HG02981 (cell line): Measurements from ENCODE around the gene HCFC1R1.

Source experiments
- ATAC-seq: cut with Tn5 transposase; IDR thresholded peaks from one replicate; pipeline ENCODE4 v1.9.1; 2021; ENCODE audit warnings: mild to moderate bottlenecking, moderate library complexity; ENCODE audit not compliant: unreplicated experiment

The HCFC1R1 gene

GRCh38 chr16:3020247-3020603, 3.5 kb downstream of the HCFC1R1 start, which contains the start of gene TNFRSF12A:
Gene TNFRSF12A (plus strand): TSS chr16:3020368. CDS start chr16:3020398, 30 bp downstream.
- ATAC-seq, result no peak

- no peak for ATAC-seq
Observed at GRCh38 chr16:3019594-3020246, 4.0 kb downstream of the HCFC1R1 start.

GRCh38 chr16:3017794-3018506, 5.8 kb downstream of the HCFC1R1 start, which contains the start of gene CLDN6:
Gene CLDN6 (minus strand): TSS chr16:3018183. CDS start chr16:3016021, 2,162 bp downstream.
- ATAC-seq, result no peak

DNA sequence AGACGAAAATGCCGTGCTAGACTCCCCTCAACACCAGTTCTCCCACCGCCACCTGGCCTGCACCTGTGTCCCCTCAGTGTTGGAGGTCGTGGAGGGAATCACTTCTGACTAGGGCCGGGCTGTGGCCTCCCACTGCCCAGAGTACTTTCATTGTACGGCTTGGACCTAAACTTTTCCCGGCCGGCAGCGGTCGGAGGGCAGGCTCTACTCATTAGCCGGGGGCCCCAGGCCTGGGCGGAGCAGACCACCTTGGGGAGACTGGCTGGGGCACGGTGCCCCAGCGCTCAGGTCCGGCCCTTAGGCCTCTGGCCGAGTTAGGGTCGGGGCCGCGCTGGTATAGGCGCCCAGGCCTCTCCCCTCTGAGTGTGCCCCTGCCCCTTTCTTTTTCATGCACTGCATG, 6.4 kb downstream of the HCFC1R1 start:
- ATAC-seq, result no peak

DNA sequence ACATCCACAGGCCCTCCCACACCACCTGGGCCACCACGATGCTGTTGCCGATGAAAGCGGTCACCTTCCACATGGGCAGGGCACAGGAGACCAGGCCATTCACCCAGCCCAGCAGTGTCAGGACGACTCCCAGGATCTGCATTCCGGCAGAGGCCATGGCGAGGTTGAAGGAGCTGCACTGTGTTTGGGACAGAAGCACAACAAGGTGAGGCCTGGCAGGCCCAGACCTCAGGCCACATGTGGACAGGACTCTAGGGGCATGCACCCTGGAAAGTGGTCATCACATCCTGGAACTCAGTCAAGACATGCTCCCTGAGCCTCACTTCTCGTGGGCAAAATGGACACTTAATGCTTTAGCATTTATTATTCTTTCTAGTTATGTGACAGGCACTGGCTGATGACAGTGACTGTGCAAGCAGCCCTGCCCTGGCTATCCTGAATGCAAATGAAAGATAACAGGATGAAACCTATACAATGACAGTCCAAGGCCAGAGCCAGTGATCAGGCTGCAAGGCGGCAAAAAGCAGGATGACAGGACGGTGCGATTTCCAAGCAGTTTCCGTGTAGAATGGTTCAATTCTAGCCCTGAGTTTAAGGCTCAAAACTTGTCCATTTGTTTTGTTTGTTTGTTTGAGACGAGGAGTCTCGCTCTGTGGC, 7.7 kb downstream of the HCFC1R1 start:
- ATAC-seq, result no peak

DNA sequence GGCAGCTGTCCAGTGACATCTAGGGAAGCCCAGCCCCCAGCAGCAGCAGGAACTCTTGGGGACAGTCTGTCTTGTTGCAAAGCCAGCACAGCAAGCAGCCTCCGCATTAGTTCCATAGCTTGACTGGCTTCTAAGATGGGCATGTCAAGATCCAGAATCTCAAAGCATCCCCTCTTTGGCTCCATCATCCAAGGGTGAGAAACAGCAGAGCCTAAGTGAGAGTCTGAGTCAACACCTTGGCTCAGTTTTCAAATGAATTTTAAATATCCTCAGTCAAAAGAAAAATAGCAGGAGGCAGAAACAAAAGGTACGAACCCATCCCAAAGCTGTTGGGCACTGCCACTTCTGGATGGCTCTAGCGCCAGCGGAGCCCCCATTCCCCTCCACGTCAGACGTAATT, 8.8 kb downstream of the HCFC1R1 start:
- ATAC-seq, result no peak

DNA sequence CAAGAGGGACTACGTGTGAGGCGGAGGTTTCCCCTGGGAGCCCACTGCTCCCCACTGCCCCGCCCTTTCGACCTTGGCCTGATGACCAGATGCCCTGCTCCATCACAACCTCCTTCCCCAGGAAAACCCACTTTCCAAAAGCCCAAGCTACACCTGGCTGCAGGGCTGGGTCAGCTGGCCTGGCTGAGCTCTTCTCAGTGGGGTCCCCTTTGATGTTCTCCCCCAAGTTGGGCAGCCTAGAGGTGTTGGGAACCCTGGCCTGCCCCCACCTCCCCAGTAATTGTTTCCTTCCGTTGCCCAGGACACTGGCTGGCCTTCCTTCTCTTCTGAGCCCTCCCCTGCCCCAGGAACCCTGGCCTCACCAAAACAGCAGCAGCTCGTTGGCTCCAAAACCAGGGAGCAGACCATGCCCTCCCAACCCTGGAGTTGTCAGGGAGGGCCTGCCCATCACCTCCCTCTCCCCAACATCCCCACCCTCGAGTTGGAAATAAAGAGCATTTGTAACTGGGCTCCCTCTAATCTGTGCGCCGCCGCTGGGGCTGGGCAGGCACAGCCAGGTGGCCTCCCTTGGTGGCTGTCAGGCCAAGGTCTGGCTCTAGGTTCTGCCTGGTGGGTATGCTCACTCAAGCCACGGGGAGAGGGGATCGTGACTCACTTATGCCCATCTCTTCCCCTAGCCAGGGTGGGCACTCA, 9.6 kb downstream of the HCFC1R1 start:
- no peak for ATAC-seq

- ATAC-seq, result no peak
Observed at GRCh38 chr16:3013491-3013951, 10.2 kb downstream of the HCFC1R1 start.

DNA sequence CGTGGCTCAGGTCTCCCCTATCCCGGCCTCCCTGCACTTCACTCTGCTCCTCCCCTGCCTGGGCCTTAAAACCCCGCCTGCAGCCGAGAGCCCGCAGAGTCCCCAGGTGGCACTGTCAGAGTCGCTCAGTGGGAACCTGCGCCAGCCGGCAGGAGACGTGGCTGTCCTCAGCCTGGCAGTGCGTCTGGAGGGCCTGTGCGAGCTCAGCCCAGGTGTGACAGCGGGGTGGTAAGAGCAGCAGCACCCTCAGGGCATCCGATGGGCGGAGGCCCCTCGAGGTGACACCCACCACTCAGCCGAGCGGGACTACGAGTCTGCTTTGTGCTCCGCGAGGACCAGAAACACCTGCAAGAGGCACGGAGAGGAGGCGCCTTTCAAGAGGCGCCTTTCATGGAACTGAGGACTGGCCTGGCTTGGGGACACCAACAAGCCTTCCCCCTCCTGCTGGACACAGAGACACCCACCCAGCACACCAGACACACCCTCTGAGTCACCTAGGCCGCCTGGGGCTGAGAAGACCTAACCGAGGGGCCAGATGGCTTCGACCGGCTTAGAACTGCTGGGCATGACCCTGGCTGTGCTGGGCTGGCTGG, 10.8 kb downstream of the HCFC1R1 start, which contains the start of gene CLDN9:
Gene CLDN9, plus strand, starts transcription at position 96 of the 593 bp plus-strand sequence. Its CDS starts 440 bp downstream, at position 536.
- ATAC-seq, result no peak

DNA sequence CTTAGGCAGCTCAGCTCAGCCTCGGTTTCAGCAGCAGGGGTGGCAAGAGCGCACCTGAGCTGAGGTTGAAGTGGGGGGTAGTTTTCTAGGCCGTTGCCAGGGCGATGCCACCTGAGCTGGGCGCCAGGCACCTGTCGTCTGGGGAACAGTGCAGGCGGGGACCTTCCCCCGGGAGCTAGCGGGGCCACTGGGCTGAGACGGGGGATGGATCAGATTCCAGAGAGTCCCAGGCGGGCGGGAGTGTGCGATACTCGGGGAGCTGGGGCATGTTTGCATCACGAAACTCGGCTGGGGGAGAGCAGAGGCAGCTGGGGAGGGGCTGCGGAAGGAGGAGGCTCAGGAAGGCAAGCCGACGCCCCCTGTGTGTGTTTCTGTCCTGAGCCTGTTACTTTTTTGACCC, 11.5 kb downstream of the HCFC1R1 start:
- ATAC-seq, result no peak

DNA sequence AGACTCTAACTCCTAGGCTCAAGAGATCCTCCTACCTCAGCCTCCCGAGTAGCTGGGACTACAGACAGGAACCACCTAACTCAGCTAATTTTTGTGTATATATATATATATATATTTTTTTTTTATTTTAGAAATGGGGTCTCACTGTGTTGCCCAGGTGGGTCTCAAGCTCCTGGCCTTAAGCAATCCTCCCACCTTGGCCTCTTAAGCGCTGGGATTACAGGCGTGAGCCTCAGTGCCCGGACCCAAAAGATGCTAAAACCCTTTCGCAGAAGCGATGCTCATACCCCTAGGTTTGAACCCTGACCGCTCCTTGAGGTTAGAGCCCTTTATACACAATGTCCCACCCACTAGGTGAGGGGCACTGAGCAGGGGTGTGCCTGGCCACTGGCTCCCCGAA, 13.2 kb downstream of the HCFC1R1 start:
- ATAC-seq, result no peak

DNA sequence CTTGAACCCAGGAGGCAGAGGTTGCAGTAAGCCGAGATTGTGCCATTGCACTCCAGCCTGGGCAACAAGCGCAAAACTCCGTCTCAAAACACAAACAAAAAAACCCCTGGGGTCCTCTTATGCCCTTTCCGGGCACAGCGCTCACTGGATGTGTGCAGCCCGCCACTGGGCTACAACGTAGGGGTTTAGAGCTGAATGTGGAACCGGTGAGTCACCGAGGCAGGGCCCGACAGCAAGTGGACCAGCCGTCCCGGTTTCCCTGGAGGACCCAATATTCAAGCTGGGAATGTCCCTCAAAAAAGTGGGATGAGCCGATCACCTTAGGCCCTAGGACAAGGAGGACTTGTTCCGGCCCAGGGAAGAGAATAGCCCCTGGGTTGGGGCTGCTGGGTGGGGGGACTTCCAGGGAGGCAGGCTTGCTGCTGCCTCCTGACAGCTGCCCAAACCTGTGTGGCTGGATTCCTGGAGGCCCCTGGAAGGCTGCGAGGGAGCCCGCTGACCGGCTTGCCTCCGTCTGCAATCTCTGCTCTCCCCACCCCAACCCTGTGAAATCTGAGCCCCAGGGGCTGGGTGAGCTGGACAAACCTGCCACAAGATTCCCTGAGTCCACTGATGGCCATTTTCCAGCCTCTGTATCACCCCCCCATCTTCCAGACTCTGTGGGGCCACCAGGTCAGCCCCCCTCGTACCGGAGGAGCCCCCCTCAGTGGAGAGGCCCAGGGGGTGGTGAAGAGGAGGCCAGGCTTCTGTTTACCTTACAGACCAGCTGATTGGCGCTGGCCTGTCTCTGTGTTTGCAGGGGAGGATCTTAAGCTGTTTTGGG, 14.0 kb downstream of the HCFC1R1 start:
- ATAC-seq, result no peak

DNA sequence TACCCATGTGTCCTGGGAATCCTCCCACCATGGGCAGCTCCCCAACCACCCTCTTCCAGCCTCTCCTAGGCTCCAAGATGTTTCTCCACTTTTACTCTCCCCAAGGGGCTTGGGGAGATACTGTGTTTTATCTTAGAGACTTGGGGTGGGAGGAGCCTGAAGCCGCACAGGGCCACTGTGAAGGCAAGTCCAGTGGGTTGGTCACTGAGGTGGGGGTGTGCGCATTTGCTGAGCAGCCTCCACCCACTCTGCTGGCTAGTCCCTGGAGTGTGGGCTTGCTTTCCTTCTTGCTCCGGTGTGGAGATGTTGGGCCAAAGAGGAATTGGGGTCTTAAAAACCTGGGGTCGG, 15.1 kb downstream of the HCFC1R1 start:
- ATAC-seq, result no peak

GRCh38 chr16:3007957-3008689, 15.6 kb downstream of the HCFC1R1 start:
- no peak for ATAC-seq

GRCh38 chr16:3007059-3007956, 16.4 kb downstream of the HCFC1R1 start:
- no peak for ATAC-seq

- no peak for ATAC-seq
Observed at GRCh38 chr16:3004781-3005284, 18.9 kb downstream of the HCFC1R1 start.

- ATAC-seq, result peak; percentile 4
Observed at GRCh38 chr16:3004319-3004718, 19.4 kb downstream of the HCFC1R1 start.
